ENCODE results near the gene ECHS1. TPM values are rescaled to one million over a fixed set of nuclear protein-coding genes. Genes with fewer than 3 reads are reported as not detected.
A peak's percentile ranks its signal among the peaks of the same experiment; 100 is the strongest.

Gene ECHS1
- total and polyA plus RNA-seq, 2 donors (not counting 1 experiment from before 2014, with no cell fraction given): 19.3 to 29.5 TPM

DNA sequence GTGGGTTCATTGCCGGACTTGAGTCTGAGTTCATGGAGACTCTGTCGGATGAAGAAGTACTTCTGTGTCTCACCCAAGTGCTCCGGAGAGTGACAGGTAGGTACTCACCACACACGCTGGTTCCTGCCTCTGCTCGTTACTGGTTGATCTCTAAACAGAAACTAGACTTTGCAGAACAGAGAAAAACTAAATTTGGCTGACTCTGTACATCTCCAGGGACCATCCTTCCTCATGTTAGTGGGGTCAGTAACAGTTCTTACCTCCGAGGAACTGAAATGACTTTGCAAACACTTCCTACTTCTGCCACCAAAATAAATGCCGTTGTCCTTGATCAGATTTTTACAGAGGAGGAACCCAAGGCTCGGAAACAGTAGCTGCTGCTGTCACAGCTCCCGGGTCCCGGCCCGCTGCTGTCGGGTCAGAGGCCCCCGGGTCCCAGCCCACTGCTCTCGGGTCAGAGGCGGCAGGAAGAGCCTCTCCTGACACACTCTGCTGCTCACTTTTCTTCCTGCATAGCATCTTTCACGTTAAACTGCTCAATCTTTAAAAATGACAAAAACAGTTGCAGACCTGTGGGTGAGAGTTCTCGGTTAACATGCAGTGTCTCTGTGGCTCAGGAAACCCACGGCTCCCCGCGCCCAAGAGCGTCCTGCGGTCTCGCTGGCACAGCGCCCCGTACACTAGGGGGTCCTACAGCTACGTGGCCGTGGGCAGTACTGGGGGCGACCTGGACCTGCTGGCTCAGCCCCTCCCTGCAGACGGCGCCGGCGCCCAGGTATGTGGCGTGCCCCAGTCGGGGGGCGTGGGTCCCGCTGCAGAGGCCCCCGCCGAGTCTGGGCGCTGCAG, 16.0 kb upstream of the ECHS1 start:
- no peaks in the 10 kb centered on the region for H3K27me3 Mint-ChIP-seq
- Histone ChIP-seq H3K9ac (ENCODE audit: low read length) (peak overlapping the region; percentile 62), H4K20me1 (ENCODE audit: control insufficient read depth, insufficient read depth, low read length, poor library complexity, severe bottlenecking) (peaks cover 5% of the 10 kb centered on the region), H3K27me3 (replicated peaks in 1 of 4; ENCODE audit: control extremely low read depth in 1 of 4, control insufficient read depth in 3 of 4, insufficient read depth in 4 of 4, low read length in 3 of 4) (no peaks in the 10 kb centered on the region), H3K36me3 (replicated peaks in 1 of 2; ENCODE audit: control extremely low read depth in 1 of 2, control insufficient read depth in 1 of 2, extremely low read depth in 1 of 2, insufficient read depth in 2 of 2, low read length in 1 of 2) (peaks cover 0 to 12% of the 10 kb centered on the region in 2 experiments), H2AFZ (ENCODE audit: insufficient read depth, low read depth, low read length, poor library complexity, severe bottlenecking) (peak overlapping the region; percentile 52), H3K4me1 (ENCODE audit: control insufficient read depth in 2 of 2, insufficient read depth in 2 of 2, low read length in 2 of 2) (peaks cover 58 to 62% of the 10 kb centered on the region in 2 donors), H3K4me3 (ENCODE audit: control extremely low read depth in 1 of 5, extremely low read depth in 1 of 5, insufficient read depth in 1 of 5, low read depth in 2 of 5, low read length in 4 of 5) (peak overlapping the region; percentile 42 to 63 (median 56)), H3K4me2 (replicated peaks; ENCODE audit: low read depth, low read length, poor library complexity, severe bottlenecking) (peak overlapping the region; percentile 83), H3K79me2 (ENCODE audit: control insufficient read depth, insufficient read depth, low read length) (peaks cover 28% of the 10 kb centered on the region), H3K27ac (ENCODE audit: low read length in 2 of 2) (peak overlapping the region; percentile 77 to 81), H3K9me3 (ENCODE audit: control extremely low read depth in 1 of 3, control insufficient read depth in 2 of 3, insufficient read depth in 1 of 3, low read length in 2 of 3) (no peaks in the 10 kb centered on the region)
- ATAC-seq (ENCODE audit: low read depth) (peak; percentile 83), DNase-seq (peak; percentile 92)
- ChIA-PET POLR2A (interaction anchor here (1.0 to 2.1 kb wide), 4 partner anchors 9 to 16 kb away, joined by 4 to 7 read pairs (median 4); partner anchors contain the start of genes ECHS1 and PAOX), CTCF (interaction anchor here (1.2 to 2.0 kb wide), 3 partner anchors 11 to 130 kb away, joined by 3 to 7 read pairs (median 6); no protein-coding TSS in a partner anchor)
- TF ChIP-seq EZH2 (IDR thresholded peaks at IDR 0.05; ENCODE audit: borderline replicate concordance, insufficient read depth, low read depth, low read length, poor library complexity, severe bottlenecking): no peak
- TF ChIP-seq, protein P1, sequence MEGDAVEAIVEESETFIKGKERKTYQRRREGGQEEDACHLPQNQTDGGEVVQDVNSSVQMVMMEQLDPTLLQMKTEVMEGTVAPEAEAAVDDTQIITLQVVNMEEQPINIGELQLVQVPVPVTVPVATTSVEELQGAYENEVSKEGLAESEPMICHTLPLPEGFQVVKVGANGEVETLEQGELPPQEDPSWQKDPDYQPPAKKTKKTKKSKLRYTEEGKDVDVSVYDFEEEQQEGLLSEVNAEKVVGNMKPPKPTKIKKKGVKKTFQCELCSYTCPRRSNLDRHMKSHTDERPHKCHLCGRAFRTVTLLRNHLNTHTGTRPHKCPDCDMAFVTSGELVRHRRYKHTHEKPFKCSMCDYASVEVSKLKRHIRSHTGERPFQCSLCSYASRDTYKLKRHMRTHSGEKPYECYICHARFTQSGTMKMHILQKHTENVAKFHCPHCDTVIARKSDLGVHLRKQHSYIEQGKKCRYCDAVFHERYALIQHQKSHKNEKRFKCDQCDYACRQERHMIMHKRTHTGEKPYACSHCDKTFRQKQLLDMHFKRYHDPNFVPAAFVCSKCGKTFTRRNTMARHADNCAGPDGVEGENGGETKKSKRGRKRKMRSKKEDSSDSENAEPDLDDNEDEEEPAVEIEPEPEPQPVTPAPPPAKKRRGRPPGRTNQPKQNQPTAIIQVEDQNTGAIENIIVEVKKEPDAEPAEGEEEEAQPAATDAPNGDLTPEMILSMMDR (IDR thresholded peaks at IDR 0.05): no peak
- H3K9me3 Mint-ChIP-seq (ENCODE audit: insufficient read depth): no peaks in the 10 kb centered on the region
- intact Hi-C loops (cut with micrococcal nuclease): loop anchor here (1.0 kb wide), 4 partner anchors 10 to 128 kb away; partner anchors contain the start of genes ECHS1, FUOM and PAOX
- WGBS (ENCODE audit: insufficient coverage): under 1% methylated on average over 32 of the region's 39 CpGs
- H3K4me1 Mint-ChIP-seq: peaks cover 56% of the 10 kb centered on the region
- H3K27ac Mint-ChIP-seq: peak overlapping the region; percentile 92
- peak overlapping the region; percentile 89 for H3K4me3 Mint-ChIP-seq

Data from B cell (primary cell).